ENCODE data around the gene SYT9. TPM values are rescaled to one million over a fixed set of nuclear protein-coding genes. Genes with fewer than 3 reads are reported as not detected.

Gene SYT9
- total and polyA plus RNA-seq, 2 donors (not counting 3 experiments of a cell fraction or from before 2014, with no cell fraction given), result 0.23 TPM; not detected in 1

GRCh38 chr11:7444091-7444981 lies 192.6 kb downstream of the SYT9 start:
- Histone ChIP-seq H3K4me2 (ENCODE audit: insufficient read depth, low read length) (no peak overlapping the region), H3K36me3 (ENCODE audit: control insufficient read depth in 2 of 2, extremely low read depth in 1 of 2, insufficient read depth in 2 of 2, low read length in 2 of 2) (no peaks in the 10 kb centered on the region), H3K9me1 (replicated peaks; ENCODE audit: control insufficient read depth, extremely low read depth, insufficient read depth, low read length) (no peaks in the 10 kb centered on the region), H3K79me2 (ENCODE audit: control insufficient read depth, insufficient read depth, low read length) (no peaks in the 10 kb centered on the region), H3K27me3 (ENCODE audit: control insufficient read depth in 2 of 2, insufficient read depth in 2 of 2, low read length in 2 of 2) (peaks cover 2 to 11% of the 10 kb centered on the region in 2 experiments), H3K9me3 (replicated peaks; ENCODE audit: control insufficient read depth, insufficient read depth, low read length) (no peaks in the 10 kb centered on the region), H4K20me1 (replicated peaks; ENCODE audit: control insufficient read depth, extremely low read depth, insufficient read depth, low read length) (no peaks in the 10 kb centered on the region), H3K9ac (replicated peaks; ENCODE audit: extremely low read depth, insufficient read depth, low read length) (no peak overlapping the region), H2AFZ (ENCODE audit: low read depth, low read length) (no peak overlapping the region), H3K4me1 (ENCODE audit: control insufficient read depth, extremely low read depth, insufficient read depth, low read length) (no peaks in the 10 kb centered on the region), H3K4me3 (replicated peaks in 1 of 3; ENCODE audit: insufficient read depth in 1 of 3, low read depth in 1 of 3, low read length in 3 of 3) (no peak overlapping the region), H3K27ac (ENCODE audit: insufficient read depth, low read depth, low read length) (no peak overlapping the region)
- no peak for DNase-seq (ENCODE audit: low read depth, low spot score)
- no peak for FAIRE-seq
- TF ChIP-seq POLR2A (IDR thresholded peaks at IDR 0.05; ENCODE audit: low read depth, low read length) (no peak), POLR2AphosphoS5 (IDR thresholded peaks at IDR 0.05; ENCODE audit: insufficient read depth, low read depth, low read length) (no peak), FOS (IDR thresholded peaks at IDR 0.05; ENCODE audit: borderline replicate concordance, insufficient read depth, low read length) (no peak), JUN (IDR thresholded peaks at IDR 0.05; ENCODE audit: borderline replicate concordance, insufficient read depth, insufficient read length, low read depth) (no peak), MYC (IDR thresholded peaks at IDR 0.05; ENCODE audit: low read depth, low read length) (no peak), EZH2 (IDR thresholded peaks at IDR 0.05; ENCODE audit: borderline replicate concordance, low read depth, low read length, severe bottlenecking) (no peak), GATA2 (IDR thresholded peaks at IDR 0.05; ENCODE audit: insufficient read depth, insufficient read length, low read depth, low read length) (no peak), CTCF (IDR thresholded peaks at IDR 0.05; ENCODE audit: extremely low read depth in 1 of 2, insufficient read depth in 1 of 2, low read depth in 1 of 2, low read length in 2 of 2) (no peak), MAX (IDR thresholded peaks at IDR 0.05; ENCODE audit: insufficient read depth, insufficient read length) (no peak)
- CTCF ChIA-PET, result interaction anchor here (0.7 to 4.8 kb wide), 6 partner anchors 11 to 347 kb away, joined by 3 to 104 read pairs (median 3); no protein-coding TSS in a partner anchor
- intact Hi-C loops (cut with micrococcal nuclease) (loop anchor here (10.0 kb wide), 1 partner anchor 250 kb away; no protein-coding TSS in a partner anchor), dilution Hi-C loops (cut with MboI; ENCODE audit: extremely low pct_ligation_motif_present, low sequenced_read_pairs) (no loop called here)
- POLR2A ChIA-PET, result no interaction called here
- BruUV-seq (replicated peaks), result no TSS peak

All from endothelial cell of umbilical vein (primary cell).